Endothelial cell of umbilical vein (primary cell): ENCODE results near the gene CDHR1. TPM values are rescaled to one million over a fixed set of nuclear protein-coding genes. Genes with fewer than 3 reads are reported as not detected.

Experiments used
- BruUV-seq: library from RNA; stranded (reverse); fragments of 400-500 nt; replicated peaks from 2 replicates; lab custom pipeline; 2021; lab: Mats Ljungman, UMichigan
- CTCF ChIA-PET: fragments of 300-600, 350-600 bp; sonication (Branson Sonifier 250); formaldehyde crosslinking; loops from one replicate; lab custom pipeline; 2021; ENCODE audit warnings: antibody characterized with exemption, inconsistent platforms; lab: Charles Lee
- POLR2A ChIA-PET: fragments of 300-600, 350-600 bp; sonication (Branson Sonifier 250); formaldehyde crosslinking; loops from one replicate; lab custom pipeline; 2021; ENCODE audit warnings: antibody characterized with exemption, inconsistent platforms; lab: Charles Lee
- DNase-seq: peaks from one replicate; pipeline ENCODE4 v3.0.0-alpha.2; 2011; ENCODE audit warnings: low read depth, low spot score
- FAIRE-seq: peaks from 2 replicates; lab custom pipeline; 2011; peaks lifted over from hg19 to GRCh38; lab: Jason Lieb, UNC
- H2AFZ ChIP-seq: 2 replicates; pipeline ENCODE4 v1.6.0; 2012; ENCODE audit warnings: low read depth, low read length, control low read depth, inconsistent platforms
- H3K27ac ChIP-seq: 2 replicates; pipeline ENCODE4 v1.5.1; 2011; ENCODE audit warnings: low read depth, mild to moderate bottlenecking, control low read depth, low read length, moderate library complexity; ENCODE audit not compliant: insufficient read depth
- H3K27me3 ChIP-seq, 2 experiments: 2 replicates each; pipeline versions ENCODE4 v1.6.0 to v1.6.1; 2011; ENCODE audit warnings: low read length in 2 of 2, mixed read lengths in 1 of 2; ENCODE audit not compliant: control insufficient read depth in 2 of 2, insufficient read depth in 2 of 2
- H3K36me3 ChIP-seq, 2 experiments: 2 replicates in 1 of 2; 3 replicates in 1 of 2; pipeline ENCODE4 v1.5.1; 2011; ENCODE audit warnings: low read length in 2 of 2, mild to moderate bottlenecking in 1 of 2, moderate library complexity in 1 of 2; ENCODE audit not compliant: control insufficient read depth in 2 of 2, insufficient read depth in 2 of 2; ENCODE audit errors: extremely low read depth in 1 of 2
- H3K4me1 ChIP-seq: 3 replicates; pipeline ENCODE4 v1.5.1; 2011; ENCODE audit warnings: mild to moderate bottlenecking, low read length; ENCODE audit not compliant: control insufficient read depth, insufficient read depth; ENCODE audit errors: extremely low read depth
- H3K4me2 ChIP-seq: 2 replicates; pipeline ENCODE4 v1.6.1; 2011; ENCODE audit warnings: low read length, control low read depth, mixed read lengths; ENCODE audit not compliant: insufficient read depth
- H3K4me3 ChIP-seq, 3 experiments: fragments of 200-600 bp in 1 of 3; sonication (generic), shearing (Covaris generic) in 1 of 3; replicated peaks in 1 of 3; 2 replicates each; pipeline ENCODE4 v1.5.1; 2011 to 2016; ENCODE audit warnings: control low read depth in 3 of 3, low read length in 3 of 3, mild to moderate bottlenecking in 2 of 3, inconsistent platforms in 1 of 3, low read depth in 1 of 3, moderate library complexity in 1 of 3; ENCODE audit not compliant: insufficient read depth in 1 of 3
- H3K79me2 ChIP-seq: 2 replicates; pipeline ENCODE4 v1.6.0; 2012; ENCODE audit warnings: low read length, inconsistent platforms; ENCODE audit not compliant: control insufficient read depth, insufficient read depth
- H3K9ac ChIP-seq: replicated peaks from 2 replicates; pipeline ENCODE3; 2011; ENCODE audit warnings: low read length, control low read depth; ENCODE audit not compliant: insufficient read depth; ENCODE audit errors: extremely low read depth
- H3K9me1 ChIP-seq: replicated peaks from 3 replicates; pipeline ENCODE4 v1.6.0; 2011; ENCODE audit warnings: mild to moderate bottlenecking, low read length; ENCODE audit not compliant: control insufficient read depth, insufficient read depth; ENCODE audit errors: extremely low read depth
- H3K9me3 ChIP-seq: replicated peaks from 2 replicates; pipeline ENCODE4 v1.5.1; 2012; ENCODE audit warnings: low read length, inconsistent platforms; ENCODE audit not compliant: control insufficient read depth, insufficient read depth
- H4K20me1 ChIP-seq: replicated peaks from 2 replicates; pipeline ENCODE3; 2011; ENCODE audit warnings: mild to moderate bottlenecking, low read length; ENCODE audit not compliant: control insufficient read depth, insufficient read depth; ENCODE audit errors: extremely low read depth
- EZH2 ChIP-seq: IDR thresholded peaks from 2 replicates; pipeline ENCODE4 v1.6.1; 2012; ENCODE audit warnings: borderline replicate concordance, low read depth, mild to moderate bottlenecking, moderate library complexity, low read length, inconsistent platforms; ENCODE audit not compliant: severe bottlenecking
- FOS ChIP-seq: IDR thresholded peaks from 2 replicates; pipeline ENCODE4 v1.6.1; 2011; ENCODE audit warnings: mild to moderate bottlenecking, low read length, moderate library complexity, borderline replicate concordance; ENCODE audit not compliant: insufficient read depth
- GATA2 ChIP-seq: IDR thresholded peaks from 2 replicates; pipeline ENCODE4 v1.7.0; 2011; ENCODE audit warnings: low read depth, mild to moderate bottlenecking, moderate library complexity, mixed read lengths, low read length; ENCODE audit not compliant: insufficient read length, insufficient read depth
- JUN ChIP-seq: IDR thresholded peaks from 2 replicates; pipeline ENCODE4 v1.6.1; 2011; ENCODE audit warnings: borderline replicate concordance, low read depth; ENCODE audit not compliant: insufficient read length, insufficient read depth
- MAX ChIP-seq: IDR thresholded peaks from 2 replicates; pipeline ENCODE4 v1.6.1; 2011; ENCODE audit not compliant: insufficient read depth, insufficient read length
- MYC ChIP-seq: IDR thresholded peaks from one replicate; pipeline ENCODE4 v1.6.1; 2011; ENCODE audit warnings: mild to moderate bottlenecking, low read depth, low read length
- POLR2A ChIP-seq: IDR thresholded peaks from 2 replicates; pipeline ENCODE4 v1.6.1; 2012; ENCODE audit warnings: low read depth, mild to moderate bottlenecking, control low read depth, low read length
- POLR2AphosphoS5 ChIP-seq: IDR thresholded peaks from 2 replicates; pipeline ENCODE4 v1.6.1; 2012; ENCODE audit warnings: low read depth, mild to moderate bottlenecking, control low read depth, low read length, moderate library complexity; ENCODE audit not compliant: insufficient read depth
- dilution Hi-C: fragments of 300-500 bp; cut with MboI; formaldehyde crosslinking; loops from one replicate; pipeline ENCODE4 v1.15.0; 2019; ENCODE audit warnings: low sequenced_read_pairs; ENCODE audit not compliant: extremely low pct_ligation_motif_present
- intact Hi-C: fragments of 100-400 bp; cut with micrococcal nuclease; formaldehyde crosslinking; loops from one replicate; pipeline ENCODE4 v1.10.0; 2022
- polyA plus RNA-seq, 4 experiments: library from polyadenylated mRNA; depleted of rRNA in 3 of 4; stranded (reverse) in 3 of 4; unstranded in 1 of 4; fragments of >200 nt; gene quantifications; 2 replicates each; pipeline versions ENCODE4 v1.2.1 to v1.2.3, GENCODE V29; 2011 to 2012; ENCODE audit warnings: missing spikeins in 1 of 4
- total RNA-seq: library from RNA; stranded (reverse); gene quantifications from 2 replicates; pipeline ENCODE4 v1.2.3, GENCODE V29; 2021
- TF ChIP-seq, protein P1 (sequence below), 2 donors: IDR thresholded peaks; 1 replicate in 1 of 2; 2 replicates in 1 of 2; pipeline ENCODE4 v1.5.1; 2011; ENCODE audit warnings: low read length in 2 of 2, mild to moderate bottlenecking in 2 of 2, moderate library complexity in 2 of 2, control low read depth in 1 of 2, inconsistent platforms in 1 of 2, low read depth in 1 of 2; ENCODE audit not compliant: insufficient read depth in 1 of 2; ENCODE audit errors: extremely low read depth in 1 of 2

Gene CDHR1
- total and polyA plus RNA-seq, 2 donors (not counting 3 experiments of a cell fraction or from before 2014, with no cell fraction given), result 0.11 to 0.53 TPM

DNA sequence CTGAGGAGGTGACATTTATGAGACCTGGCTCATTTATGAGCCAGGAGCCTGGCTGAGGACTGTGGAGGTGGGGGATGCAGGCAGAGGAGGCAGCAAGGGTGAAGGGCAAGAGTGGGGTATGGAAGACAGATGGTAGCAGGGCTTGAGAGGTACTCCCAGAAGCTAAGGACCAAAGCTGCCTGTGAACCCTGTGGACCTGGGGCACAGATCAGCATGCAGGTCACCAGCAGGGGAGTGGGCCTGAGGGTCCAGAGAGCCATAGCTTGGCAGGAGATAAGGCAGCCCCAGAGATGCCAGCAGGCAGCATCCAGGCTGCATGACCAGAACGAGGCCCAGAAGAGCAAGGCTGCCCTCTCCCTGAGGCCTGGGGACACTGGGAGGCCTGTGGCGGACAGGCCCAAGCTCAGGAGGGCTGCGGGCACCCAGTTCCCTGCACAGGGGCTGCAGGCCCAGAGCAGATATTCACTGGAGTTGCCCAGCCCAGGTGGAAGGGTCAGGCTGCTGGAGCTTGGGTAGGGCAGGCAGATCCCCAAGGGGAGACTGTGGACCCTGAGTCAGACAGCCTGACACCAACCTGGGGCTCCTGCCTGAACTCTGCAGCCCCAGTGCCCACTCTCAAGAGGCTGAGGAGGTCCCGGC lies 17.4 kb upstream of the CDHR1 start:
- H4K20me1 ChIP-seq, result no peaks in the 10 kb centered on the region
- TF ChIP-seq POLR2AphosphoS5 (no peak), FOS (no peak), GATA2 (no peak), EZH2 (no peak), POLR2A (no peak), MAX (no peak), JUN (no peak), MYC (no peak)
- TF ChIP-seq, protein P1, sequence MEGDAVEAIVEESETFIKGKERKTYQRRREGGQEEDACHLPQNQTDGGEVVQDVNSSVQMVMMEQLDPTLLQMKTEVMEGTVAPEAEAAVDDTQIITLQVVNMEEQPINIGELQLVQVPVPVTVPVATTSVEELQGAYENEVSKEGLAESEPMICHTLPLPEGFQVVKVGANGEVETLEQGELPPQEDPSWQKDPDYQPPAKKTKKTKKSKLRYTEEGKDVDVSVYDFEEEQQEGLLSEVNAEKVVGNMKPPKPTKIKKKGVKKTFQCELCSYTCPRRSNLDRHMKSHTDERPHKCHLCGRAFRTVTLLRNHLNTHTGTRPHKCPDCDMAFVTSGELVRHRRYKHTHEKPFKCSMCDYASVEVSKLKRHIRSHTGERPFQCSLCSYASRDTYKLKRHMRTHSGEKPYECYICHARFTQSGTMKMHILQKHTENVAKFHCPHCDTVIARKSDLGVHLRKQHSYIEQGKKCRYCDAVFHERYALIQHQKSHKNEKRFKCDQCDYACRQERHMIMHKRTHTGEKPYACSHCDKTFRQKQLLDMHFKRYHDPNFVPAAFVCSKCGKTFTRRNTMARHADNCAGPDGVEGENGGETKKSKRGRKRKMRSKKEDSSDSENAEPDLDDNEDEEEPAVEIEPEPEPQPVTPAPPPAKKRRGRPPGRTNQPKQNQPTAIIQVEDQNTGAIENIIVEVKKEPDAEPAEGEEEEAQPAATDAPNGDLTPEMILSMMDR (IDR thresholded peaks at IDR 0.05; ENCODE audit: extremely low read depth in 1 of 2, insufficient read depth in 1 of 2, low read depth in 1 of 2, low read length in 2 of 2), result no peak
- no peak overlapping the region for H3K9ac ChIP-seq
- no peaks in the 10 kb centered on the region for H3K36me3 ChIP-seq
- H3K4me1 ChIP-seq, result no peaks in the 10 kb centered on the region
- H3K79me2 ChIP-seq, result no peaks in the 10 kb centered on the region
- H3K4me3 ChIP-seq, result no peak overlapping the region
- H3K9me1 ChIP-seq, result no peaks in the 10 kb centered on the region
- no peaks in the 10 kb centered on the region for H3K9me3 ChIP-seq
- CTCF ChIA-PET, result no interaction called here
- no peak for DNase-seq
- dilution Hi-C loops, result no loop called here
- no peak overlapping the region for H2AFZ ChIP-seq
- no peak overlapping the region for H3K4me2 ChIP-seq
- intact Hi-C loops, result no loop called here
- no peak overlapping the region for H3K27ac ChIP-seq
- POLR2A ChIA-PET, result no interaction called here
- no peaks in the 10 kb centered on the region for H3K27me3 ChIP-seq
- BruUV-seq, result no TSS peak
- no peak for FAIRE-seq
